Measurements from ENCODE around the gene LDHAL6B. TPM values are rescaled to one million over a fixed set of nuclear protein-coding genes. Genes with fewer than 3 reads are reported as not detected.

The LDHAL6B gene
- total and polyA plus RNA-seq, 2 experiments from 2014 or later = not detected

GRCh38 chr15:59157396-59157795 lies 49.2 kb upstream of the LDHAL6B start:
- H3K4me1 ChIP-seq (ENCODE audit: insufficient read depth) = no peaks in the 10 kb centered on the region
- H3K79me2 ChIP-seq (replicated peaks; ENCODE audit: insufficient read depth) = no peaks in the 10 kb centered on the region
- TF ChIP-seq CREB1 (CRISPR knock-in tag; IDR thresholded peaks at IDR 0.05; ENCODE audit: low read depth) (no peak), EZH2phosphoT487 (IDR thresholded peaks at IDR 0.05; ENCODE audit: unreplicated experiment) (no peak), NANOG (IDR thresholded peaks at IDR 0.05; ENCODE audit: borderline replicate concordance) (no peak), POLR2AphosphoS5 (IDR thresholded peaks at IDR 0.05; ENCODE audit: low read depth) (no peak)
- Mint-ChIP-seq H3K4me3 (no peak overlapping the region), H3K4me1 (peaks cover 5% of the 10 kb centered on the region; the same call in 1 of the 3 replicates), H3K9me3 (no peaks in the 10 kb centered on the region), H3K27me3 (ENCODE audit: insufficient read depth, low read depth, poor library complexity) (peaks cover 14% of the 10 kb centered on the region), H3K36me3 (ENCODE audit: low read depth) (peaks cover 48% of the 10 kb centered on the region), H3K27ac (no peak overlapping the region)
- H3K4me3 ChIP-seq = no peak overlapping the region
- H3F3A ChIP-seq (replicated peaks; ENCODE audit: low read depth) = no peaks in the 10 kb centered on the region
- DNase-seq (ENCODE audit: low spot score) (no peak), ATAC-seq (no peak)
- no peaks in the 10 kb centered on the region for H3K9me2 ChIP-seq (ENCODE audit: insufficient read depth)
- no peak overlapping the region for H2AFZ ChIP-seq
- H3K4me2 ChIP-seq = no peak overlapping the region
- no peaks in the 10 kb centered on the region for H3K27me3 ChIP-seq (ENCODE audit: insufficient read depth)
- no peaks in the 10 kb centered on the region; the same call in none of the 2 replicates for H4K20me1 ChIP-seq (replicated peaks; ENCODE audit: insufficient read depth)
- H3K27ac ChIP-seq (ENCODE audit: low read depth) = no peak overlapping the region
- H3K36me3 ChIP-seq (ENCODE audit: insufficient read depth) = peaks cover 29% of the 10 kb centered on the region

GRCh38 chr15:59157840-59158700 lies 48.6 kb upstream of the LDHAL6B start:
- Mint-ChIP-seq H3K4me3 (no peak overlapping the region), H3K36me3 (ENCODE audit: low read depth) (peaks cover 45% of the 10 kb centered on the region), H3K4me1 (peaks cover 5% of the 10 kb centered on the region; the same call in 1 of the 3 replicates), H3K9me3 (no peaks in the 10 kb centered on the region), H3K27me3 (ENCODE audit: insufficient read depth, low read depth, poor library complexity) (peaks cover 14% of the 10 kb centered on the region), H3K27ac (no peak overlapping the region)
- Histone ChIP-seq H3K79me2 (replicated peaks; ENCODE audit: insufficient read depth) (no peaks in the 10 kb centered on the region), H3F3A (replicated peaks; ENCODE audit: low read depth) (no peaks in the 10 kb centered on the region), H3K4me2 (no peak overlapping the region), H3K4me1 (ENCODE audit: insufficient read depth) (no peaks in the 10 kb centered on the region), H3K27me3 (ENCODE audit: insufficient read depth) (no peaks in the 10 kb centered on the region), H3K27ac (ENCODE audit: low read depth) (no peak overlapping the region), H3K9me2 (ENCODE audit: insufficient read depth) (no peaks in the 10 kb centered on the region), H3K4me3 (no peak overlapping the region), H2AFZ (no peak overlapping the region), H3K36me3 (ENCODE audit: insufficient read depth) (peaks cover 23% of the 10 kb centered on the region), H4K20me1 (replicated peaks; ENCODE audit: insufficient read depth) (no peaks in the 10 kb centered on the region; the same call in 1 of the 2 replicates)
- ATAC-seq (no peak), DNase-seq (ENCODE audit: low spot score) (no peak)
- TF ChIP-seq JUNB (IDR thresholded peaks at IDR 0.05; ENCODE audit: unreplicated experiment) = no peak
- TF ChIP-seq, protein P1, sequence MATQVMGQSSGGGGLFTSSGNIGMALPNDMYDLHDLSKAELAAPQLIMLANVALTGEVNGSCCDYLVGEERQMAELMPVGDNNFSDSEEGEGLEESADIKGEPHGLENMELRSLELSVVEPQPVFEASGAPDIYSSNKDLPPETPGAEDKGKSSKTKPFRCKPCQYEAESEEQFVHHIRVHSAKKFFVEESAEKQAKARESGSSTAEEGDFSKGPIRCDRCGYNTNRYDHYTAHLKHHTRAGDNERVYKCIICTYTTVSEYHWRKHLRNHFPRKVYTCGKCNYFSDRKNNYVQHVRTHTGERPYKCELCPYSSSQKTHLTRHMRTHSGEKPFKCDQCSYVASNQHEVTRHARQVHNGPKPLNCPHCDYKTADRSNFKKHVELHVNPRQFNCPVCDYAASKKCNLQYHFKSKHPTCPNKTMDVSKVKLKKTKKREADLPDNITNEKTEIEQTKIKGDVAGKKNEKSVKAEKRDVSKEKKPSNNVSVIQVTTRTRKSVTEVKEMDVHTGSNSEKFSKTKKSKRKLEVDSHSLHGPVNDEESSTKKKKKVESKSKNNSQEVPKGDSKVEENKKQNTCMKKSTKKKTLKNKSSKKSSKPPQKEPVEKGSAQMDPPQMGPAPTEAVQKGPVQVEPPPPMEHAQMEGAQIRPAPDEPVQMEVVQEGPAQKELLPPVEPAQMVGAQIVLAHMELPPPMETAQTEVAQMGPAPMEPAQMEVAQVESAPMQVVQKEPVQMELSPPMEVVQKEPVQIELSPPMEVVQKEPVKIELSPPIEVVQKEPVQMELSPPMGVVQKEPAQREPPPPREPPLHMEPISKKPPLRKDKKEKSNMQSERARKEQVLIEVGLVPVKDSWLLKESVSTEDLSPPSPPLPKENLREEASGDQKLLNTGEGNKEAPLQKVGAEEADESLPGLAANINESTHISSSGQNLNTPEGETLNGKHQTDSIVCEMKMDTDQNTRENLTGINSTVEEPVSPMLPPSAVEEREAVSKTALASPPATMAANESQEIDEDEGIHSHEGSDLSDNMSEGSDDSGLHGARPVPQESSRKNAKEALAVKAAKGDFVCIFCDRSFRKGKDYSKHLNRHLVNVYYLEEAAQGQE (IDR thresholded peaks at IDR 0.05; ENCODE audit: unreplicated experiment) = no peak
- TF ChIP-seq ZNF462 (CRISPR knock-in tag; IDR thresholded peaks at IDR 0.05) = no peak
- TF ChIP-seq NANOG (IDR thresholded peaks at IDR 0.05; ENCODE audit: borderline replicate concordance) = no peak
- TF ChIP-seq ZNF331 (CRISPR knock-in tag; IDR thresholded peaks at IDR 0.05; ENCODE audit: low read depth) = no peak
- TF ChIP-seq ZNF114 (CRISPR knock-in tag; IDR thresholded peaks at IDR 0.05) = no peak
- TF ChIP-seq POLR2AphosphoS5 (IDR thresholded peaks at IDR 0.05; ENCODE audit: low read depth) = no peak
- TF ChIP-seq EZH2phosphoT487 (IDR thresholded peaks at IDR 0.05; ENCODE audit: unreplicated experiment) = no peak
